SIG-M5 treated with dmso at 0.1 percent for 504 hours (cell line): ENCODE measurements around the gene ASPHD1.
A peak's percentile ranks its signal among the peaks of the same experiment; 100 is the strongest.
"Not testable (repeated sequence)": the region's sequence is repeated elsewhere in the genome, so short reads cannot be mapped to it uniquely, and the experiment has no call there.

Experiments
- DNase-seq: peaks from one replicate; lab custom pipeline; 2025; ENCODE audit not compliant: unreplicated experiment; lab: John Stamatoyannopoulos, UW

The ASPHD1 gene

DNA sequence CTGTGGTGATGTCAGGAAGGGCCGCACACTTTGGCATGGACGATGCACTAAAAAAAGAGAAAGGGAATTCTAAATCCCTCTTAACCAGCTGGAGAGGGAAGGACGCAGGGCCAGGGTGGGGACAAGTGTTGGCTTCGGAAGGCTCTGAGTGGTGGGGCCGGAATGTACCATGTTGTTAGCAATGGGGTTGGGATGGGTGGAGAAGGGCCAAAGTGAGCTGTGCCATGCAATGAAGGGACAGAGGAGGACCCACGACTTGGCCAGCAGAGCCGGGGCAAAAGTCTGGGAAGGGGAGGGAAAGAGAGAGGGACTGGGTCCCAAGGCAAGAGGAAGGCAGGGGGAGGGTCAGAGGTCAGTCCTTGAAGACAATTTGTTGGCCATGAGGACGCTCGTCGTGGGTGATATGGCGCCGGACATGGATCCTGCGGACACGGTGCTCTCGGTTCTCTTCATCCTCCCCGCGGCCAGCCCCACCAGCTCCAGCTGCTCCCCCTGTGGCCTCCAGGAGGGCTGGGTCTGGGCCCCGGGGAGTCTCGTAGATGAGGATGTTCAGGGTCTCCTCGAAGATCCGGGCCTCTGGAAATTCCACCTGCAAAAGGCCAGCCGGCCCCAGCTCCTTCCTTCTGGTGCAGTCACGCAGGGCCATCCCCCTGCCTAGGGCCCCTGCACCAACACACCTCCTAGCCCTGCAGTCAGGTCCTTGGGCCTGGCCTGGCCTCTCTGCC, 6.4 kb downstream of the ASPHD1 start:
- no peak for DNase-seq

DNA sequence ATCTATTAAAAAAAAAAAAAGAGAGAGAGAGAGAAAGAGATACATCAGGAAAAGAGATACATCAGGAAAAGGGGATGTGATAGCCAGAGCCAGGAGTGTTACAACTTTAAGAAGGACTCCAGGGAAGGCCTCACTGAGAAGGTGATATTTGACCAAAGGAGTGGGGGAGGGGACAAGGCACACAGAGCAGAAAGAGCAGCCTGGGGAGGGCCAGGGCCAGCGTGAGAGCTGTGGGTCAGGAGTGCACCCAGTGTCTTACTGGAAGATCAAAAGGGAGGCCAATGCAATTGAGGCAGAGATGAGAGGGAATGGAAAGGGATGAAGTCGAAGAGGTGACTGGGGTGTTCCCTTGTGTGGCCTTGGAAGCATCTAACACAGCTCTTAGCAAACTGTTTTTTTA, 7.7 kb downstream of the ASPHD1 start:
- no peak for DNase-seq

GRCh38 chr16:29908719-29909220, 8.5 kb downstream of the ASPHD1 start:
- DNase-seq = no peak

DNA sequence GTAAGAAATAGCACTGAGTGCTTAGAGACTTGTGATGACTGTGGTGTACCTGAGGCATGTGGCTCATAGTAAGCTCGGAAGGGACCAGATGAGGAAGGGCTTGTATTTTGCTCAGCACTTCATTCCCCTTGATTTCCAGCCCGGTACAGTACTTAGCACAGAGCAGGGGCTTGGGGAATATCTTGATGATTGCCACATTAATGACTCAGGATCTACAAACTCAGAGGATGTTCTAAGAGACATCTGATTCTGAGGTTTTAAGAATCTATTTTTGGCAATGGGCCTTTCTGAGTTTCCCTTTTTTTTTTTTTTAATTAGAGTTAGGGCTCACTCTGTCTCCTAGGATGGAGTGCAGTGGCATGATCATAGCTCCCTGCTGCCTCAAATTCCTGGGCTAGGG, 9.1 kb downstream of the ASPHD1 start:
- peak; percentile 87 for DNase-seq

GRCh38 chr16:29909851-29910250, 9.6 kb downstream of the ASPHD1 start:
- DNase-seq = not testable (repeated sequence)

DNA sequence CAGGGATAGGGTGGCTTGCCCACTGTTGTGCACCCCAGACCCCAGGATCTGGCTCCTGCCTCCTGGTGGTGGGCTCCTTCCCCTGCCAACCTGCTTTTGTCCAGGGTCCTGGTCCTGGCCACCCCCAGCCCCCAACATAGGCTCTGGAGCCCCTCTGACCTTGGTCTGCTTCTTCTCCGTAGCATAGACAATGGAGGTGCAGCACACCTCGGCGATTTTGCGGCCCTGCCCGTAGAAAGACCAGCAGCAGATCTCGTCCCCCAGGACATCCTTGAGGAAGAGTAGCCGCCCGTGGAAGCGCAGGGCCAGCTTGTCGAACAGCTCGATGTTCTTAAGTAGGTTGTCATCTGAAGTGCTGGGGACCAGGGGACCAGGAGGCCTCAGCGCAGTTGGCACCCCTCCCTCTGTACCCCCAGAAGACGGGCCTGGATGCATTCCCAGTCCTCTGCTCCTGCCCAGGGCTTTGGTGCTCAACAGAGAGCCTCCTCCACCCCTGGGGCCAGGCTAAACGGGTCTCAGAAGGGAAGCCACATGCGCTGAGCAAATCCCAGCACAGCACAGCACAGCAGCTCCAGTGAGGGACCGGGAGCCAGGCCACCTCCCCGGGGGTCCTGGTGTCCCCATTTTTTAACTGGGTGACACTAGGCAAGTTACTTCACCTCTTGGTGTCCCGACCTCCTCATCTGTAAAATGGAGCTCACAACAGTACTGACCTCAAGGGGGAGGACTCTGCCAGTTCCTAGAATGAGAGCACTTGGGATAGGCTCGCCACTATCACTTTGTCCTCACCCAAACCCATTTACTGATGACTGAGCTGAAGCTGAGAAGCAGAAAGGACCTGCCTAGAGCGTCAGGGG, 10.8 kb downstream of the ASPHD1 start:
- no peak for DNase-seq

DNA sequence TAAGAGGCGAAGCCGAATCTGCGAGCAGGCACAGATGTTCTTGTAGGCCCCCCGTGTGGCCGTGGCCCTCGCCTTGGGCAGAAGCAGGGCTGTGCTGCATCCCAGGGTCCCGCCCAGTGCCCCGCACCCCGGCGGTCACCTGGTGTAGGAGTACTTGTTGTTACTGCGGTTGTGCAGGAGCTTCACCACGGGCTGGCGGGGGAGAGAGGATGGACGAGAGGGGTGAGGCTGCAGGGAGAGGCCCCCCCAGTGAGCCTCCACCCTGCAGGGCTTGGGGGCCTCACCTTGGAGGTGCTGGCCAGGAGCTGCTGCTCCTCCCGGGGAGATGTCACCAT, 11.4 kb downstream of the ASPHD1 start:
- no peak for DNase-seq

DNA sequence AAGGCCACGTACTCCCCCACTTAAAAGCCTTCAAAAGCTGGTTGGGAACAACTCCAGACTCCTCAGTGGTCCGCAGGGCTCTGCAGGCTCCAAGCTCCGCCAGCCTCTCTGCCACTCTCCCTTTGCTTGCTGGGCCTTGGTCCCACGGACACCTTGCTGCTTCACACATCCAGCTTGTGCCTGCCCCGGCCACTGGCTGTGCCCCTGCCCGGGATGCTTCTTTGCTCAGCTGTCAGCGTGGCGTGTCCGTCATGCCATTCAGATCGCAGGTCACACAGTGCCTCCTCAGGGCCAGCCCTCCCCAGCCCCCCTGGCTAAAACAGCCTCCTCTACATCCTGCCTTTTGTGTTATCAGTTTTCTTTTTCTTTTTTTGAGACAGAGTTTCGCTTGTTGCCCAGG, 11.8 kb downstream of the ASPHD1 start:
- no peak for DNase-seq

DNA sequence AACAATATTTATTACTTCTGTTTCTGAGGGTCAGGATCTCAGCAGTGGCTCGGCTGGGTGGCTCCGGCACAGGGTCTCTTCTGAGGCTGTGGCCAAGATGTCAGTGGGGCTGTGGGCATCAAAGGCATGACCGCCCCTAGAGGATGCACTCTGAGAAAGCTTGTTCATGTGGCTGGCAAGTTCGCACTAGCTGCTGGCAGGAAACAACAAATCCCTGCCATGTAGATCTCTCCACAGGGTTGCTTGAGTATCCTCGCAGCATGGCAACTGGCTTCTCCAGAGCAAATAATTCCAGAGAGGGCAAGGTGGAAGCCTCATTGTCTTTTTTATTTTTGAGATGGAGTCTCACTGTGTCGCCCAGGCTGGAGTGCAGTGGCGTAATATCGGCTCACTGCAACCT, 13.2 kb downstream of the ASPHD1 start:
- no peak for DNase-seq

- no peak for DNase-seq
These were observed 15.4 kb downstream of the ASPHD1 start for GRCh38 chr16:29915590-29916247.

- DNase-seq = no peak
These were observed 16.7 kb downstream of the ASPHD1 start for GRCh38 chr16:29916979-29917378.

DNA sequence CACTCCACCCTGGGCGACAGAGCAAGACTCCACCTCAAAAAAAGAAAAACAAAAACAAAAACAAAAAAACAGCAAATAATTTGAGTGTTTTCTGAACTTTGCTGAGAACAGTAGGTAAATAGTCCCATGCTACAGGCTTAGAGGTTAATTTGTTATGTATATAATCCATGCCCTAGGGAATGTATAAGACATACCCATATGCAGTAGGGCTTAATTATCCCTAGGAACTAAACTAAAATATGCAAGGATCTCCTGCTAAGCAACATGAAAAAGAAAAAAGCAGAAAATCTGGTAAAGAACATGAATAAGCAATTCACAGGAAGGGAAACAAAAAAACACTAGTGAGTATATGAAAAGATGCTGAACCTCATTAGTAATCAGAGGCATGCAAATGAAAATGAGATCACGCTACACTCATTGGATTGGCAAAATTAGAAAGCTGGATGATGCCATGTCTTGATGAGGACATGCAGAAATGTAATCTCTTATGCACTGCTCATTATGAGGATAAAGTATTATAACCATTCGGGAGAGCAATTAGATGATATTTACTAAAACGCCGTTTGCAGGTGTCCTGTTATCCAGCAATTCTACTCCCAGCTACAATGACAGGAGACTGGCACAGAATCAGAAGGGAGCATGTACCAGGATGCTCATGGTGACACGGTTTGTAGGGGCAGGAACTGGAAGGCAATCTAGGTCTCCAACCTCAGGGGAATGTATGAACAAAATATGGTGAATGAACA, 20.2 kb downstream of the ASPHD1 start:
- no peak for DNase-seq

DNA sequence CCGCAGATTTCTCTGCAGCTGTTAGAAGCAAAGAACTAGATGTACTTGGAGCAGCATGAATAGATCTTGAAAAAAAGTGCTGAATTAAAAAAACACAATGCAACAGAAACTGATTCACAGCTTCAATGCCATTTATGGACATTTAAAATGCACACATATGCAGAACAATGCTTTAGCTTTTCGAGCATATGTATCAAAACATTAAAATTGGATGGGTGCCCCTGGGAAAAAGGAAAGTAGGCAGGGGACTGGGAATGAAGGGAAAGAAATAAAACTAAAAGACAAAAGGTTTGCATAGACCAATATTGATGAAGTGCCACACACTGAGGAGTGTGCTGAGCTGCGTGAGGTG, 20.7 kb downstream of the ASPHD1 start:
- no peak for DNase-seq

DNA sequence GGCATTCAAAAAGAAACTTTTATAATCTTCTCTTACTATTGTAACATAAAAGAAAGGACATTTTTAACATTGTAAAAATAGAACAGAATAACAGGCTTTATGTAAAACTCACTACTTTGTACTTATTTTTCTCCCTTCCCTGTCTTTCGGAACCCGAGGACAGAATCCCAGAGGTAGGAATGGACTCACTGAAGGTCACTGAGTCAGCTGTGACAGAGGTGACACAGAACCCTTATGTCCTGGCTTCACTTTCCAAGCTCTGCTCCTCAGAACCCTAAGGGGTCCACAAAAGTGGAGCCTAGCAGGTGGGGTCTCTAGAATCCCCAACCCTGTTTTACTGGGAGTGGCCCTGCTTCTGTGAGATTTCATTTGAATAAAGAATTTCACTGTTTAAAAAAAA, 22.0 kb downstream of the ASPHD1 start:
- no peak for DNase-seq

DNA sequence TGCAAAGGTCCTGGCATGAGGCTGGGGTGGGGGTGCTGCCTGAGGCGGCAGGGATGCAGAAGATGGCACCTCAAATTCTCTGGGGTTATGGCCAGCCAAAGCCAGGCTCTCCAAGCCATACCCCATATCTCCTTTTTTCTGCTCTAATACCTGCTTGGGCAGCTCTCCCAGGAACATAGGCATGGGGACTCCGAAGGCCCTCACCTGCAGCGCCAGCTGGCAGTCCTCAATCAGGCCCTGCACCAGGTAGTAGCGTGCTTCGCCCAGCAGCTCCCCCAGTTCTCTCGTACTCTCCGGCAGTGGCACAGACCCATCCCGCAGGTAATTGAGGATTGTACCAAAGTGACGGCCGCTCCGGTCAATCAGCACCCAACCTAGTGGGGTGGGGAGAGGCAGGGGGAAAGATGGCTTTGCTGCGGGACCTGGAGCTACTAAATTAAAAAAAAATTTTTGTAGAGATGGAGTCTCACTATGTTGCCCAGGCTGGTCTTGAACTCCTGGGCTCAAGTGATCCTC, 22.8 kb downstream of the ASPHD1 start:
- no peak for DNase-seq

- no peak for DNase-seq
These were observed 24.9 kb downstream of the ASPHD1 start for GRCh38 chr16:29925105-29925756.

- DNase-seq = peak; percentile 70
These were observed 25.8 kb downstream of the ASPHD1 start, which contains the start of gene KCTD13 for GRCh38 chr16:29925781-29926710. Gene KCTD13 (minus strand): TSS chr16:29926226. CDS start chr16:29926033, 193 bp downstream.

DNA sequence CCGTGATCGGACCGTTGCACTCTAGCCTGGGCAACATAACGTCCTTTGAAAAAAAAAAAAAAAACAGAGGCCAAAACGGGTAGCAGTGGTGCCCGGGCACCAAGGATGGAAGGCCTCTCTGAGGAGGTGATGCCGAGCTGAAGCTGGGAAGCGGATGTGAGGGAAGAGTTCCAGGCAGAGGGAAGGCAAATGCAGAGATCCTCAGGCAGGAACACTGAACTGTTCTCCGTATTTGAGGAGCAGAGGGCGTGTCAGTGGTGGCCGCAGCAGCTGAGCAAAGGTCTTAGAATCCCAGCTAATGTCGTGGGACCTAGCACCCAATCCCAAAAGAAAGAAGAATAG, 26.4 kb downstream of the ASPHD1 start:
- DNase-seq = no peak
